Fibroblast of skin of back (primary cell): Measurements from ENCODE around the gene PRLHR. TPM values are rescaled to one million over a fixed set of nuclear protein-coding genes. Genes with fewer than 3 reads are reported as not detected.
"Not testable (repeated sequence)": the region's sequence is repeated elsewhere in the genome, so short reads cannot be mapped to it uniquely, and the experiment has no call there.

ENCODE experiments used
- DNase-seq: peaks from one replicate; pipeline ENCODE4 v3.0.0-alpha.2; 2013
- polyA plus RNA-seq, 2 experiments: library from polyadenylated mRNA; unstranded; fragments of 120-200 nt; gene quantifications; one replicate each; pipeline ENCODE4 v1.2.1, GENCODE V29; 2013; ENCODE audit not compliant: insufficient read length in 2 of 2

Gene PRLHR
- polyA plus RNA-seq (2013, experiment 1 of 2; ENCODE audit: insufficient read length), result not detected
- polyA plus RNA-seq (2013, experiment 2 of 2; ENCODE audit: insufficient read length), result not detected

DNA sequence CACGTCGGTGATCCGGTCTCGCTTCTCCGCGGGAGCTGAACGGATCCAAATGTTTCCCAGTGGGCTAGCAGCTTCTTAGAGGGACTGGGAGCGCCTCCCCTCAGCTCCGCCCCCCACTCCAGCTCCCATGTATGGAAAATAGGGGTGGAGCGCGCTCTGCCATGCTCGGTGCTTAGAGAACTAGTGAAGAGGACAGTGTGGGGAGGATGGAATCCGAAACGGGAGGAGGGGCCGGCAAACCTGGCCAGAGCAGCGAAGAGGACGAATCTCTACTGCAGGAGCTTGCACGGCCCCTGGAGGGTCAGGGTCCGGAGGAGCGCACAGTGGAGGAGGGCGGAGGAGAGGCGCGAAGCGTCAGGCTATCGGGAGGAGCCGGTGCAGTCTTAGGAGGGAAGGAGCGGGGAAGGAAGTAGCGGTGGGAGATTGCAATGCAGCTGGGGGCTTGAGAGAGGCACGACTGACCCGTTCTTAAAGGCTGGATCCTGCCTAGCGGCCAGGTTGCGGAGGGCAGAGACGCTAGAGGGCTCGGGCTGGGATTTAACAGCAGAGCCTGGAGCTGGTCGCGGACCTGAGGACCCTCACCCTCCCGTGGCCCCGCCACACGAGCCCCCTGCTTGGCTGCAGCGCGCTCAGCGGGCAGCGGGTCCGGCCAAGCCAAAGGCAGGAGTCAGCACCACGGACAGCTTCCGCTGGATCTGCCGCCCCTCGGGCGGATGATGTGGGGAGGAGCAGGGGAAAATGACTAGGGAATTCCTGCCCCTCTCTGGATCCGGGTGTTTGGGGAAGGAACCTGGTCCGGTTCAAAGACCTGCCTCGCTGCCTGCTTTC lies at the start of gene PRLHR:
Gene PRLHR (minus strand): TSS at position 51 of the 828 bp plus-strand sequence. CDS start 404 bp downstream, outside the sequence.
- DNase-seq, result peak; percentile 45

DNA sequence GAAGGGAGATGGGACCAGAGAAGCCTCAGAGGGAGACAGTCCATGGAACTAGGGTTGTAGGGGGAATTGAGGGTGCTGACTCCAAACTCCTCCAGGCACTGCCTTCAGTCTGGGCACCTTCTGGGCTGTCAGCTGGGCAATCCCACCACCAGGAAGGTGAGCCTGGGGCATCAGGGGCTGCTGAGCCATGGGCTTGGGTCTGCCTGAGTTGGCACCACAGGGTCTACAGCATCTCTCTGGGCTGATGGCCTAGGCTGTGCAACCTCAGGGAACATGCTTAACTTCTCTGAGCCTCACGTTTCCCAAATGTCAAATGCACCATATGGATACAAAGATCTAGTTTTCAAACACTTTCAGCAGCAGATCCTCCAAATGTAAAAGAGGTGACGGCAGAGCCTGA lies 46.8 kb upstream of the PRLHR start:
- DNase-seq, result no peak

DNA sequence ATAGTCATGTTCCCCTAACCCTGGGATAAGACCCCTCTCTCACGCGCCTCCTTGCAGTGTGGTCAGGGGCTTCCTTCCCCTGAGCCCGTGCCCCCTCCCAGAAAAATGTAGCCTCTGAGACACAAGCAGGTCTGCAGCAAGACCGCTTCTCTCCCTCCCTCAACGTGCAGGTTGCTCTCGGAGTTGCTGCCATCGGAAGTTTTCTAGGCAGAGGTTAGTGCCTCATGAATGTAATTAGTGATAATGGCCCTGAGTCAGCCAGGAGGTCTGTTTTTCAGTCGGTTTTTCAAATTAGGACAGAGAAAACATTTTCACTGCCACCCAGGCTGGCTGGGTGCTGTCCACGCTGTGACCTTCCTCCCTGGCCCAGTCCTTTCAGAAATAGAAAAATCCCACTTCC lies 43.2 kb upstream of the PRLHR start:
- no peak for DNase-seq

DNA sequence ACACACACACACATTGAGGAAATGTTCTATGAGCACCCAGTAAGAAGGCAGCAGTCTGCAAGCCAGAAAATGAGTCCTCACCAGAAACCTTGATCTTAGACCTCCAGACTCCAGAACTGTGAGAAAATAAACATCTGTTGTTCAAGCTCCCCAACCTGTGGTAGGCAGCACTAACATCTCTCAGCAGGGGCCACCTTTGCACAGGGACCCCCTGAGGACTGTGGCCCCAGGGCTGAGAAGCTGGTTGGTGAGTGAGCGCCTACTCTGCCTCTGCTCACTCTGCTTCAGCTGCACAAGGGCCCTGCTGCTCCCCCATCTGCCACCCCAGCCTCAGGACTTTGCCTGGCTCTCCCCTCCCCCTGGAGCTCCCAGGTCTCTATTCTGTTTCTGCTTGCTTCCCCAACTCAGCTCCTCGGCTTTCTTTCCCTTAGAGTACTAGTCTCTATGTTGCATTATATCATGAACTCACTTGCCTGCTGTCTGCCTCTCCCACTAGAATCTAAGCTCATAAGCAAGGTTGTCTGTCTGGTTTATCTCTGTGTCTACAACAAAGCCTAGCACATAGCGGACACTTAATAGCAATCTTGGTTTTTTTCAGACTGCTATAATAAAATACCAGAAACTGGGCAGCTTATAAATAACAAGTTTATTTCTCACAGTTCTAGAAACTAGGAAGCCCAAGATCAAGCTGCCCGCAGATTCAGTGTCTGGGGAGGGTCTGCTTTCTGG lies 40.4 kb upstream of the PRLHR start:
- DNase-seq, result no peak

DNA sequence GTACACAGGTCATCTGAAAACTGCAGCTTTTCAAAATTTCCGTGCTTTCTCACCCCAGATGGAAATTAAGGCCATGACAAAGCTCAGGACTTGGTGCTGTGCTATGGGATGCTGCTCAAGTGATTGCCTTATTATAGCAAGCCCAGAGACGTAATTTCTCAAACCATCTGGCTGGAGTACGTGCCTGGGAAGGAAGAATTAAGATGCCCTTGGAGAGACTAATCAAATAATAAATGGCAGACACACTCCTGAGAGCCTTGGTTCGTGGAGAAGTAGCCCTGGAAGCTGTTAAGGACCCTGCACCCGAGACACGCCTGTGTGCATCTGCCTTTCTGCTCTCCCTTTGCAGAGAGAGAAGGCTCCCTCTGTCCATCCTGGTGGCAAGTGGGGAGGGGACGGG lies 38.3 kb upstream of the PRLHR start:
- DNase-seq, result no peak

DNA sequence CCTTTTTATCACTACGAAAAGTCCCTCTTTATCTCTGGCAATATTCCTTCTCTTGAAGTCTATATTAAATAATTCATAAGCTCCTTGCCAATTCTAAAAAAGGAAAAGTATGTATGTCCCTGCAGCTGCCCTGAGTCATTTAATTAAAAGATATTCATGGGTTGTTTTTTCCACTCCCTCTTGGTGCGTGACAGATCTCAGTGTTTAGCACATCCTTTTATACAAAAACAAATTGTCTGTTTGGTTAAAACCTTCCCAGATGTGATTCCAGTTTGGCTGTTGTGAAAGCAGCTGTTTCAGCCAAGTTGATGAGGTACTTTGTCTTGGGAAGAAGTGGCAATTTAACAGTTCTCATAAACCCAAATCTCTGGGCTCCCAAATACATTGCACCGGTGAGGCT lies 33.8 kb upstream of the PRLHR start:
- DNase-seq, result peak; percentile 66

DNA sequence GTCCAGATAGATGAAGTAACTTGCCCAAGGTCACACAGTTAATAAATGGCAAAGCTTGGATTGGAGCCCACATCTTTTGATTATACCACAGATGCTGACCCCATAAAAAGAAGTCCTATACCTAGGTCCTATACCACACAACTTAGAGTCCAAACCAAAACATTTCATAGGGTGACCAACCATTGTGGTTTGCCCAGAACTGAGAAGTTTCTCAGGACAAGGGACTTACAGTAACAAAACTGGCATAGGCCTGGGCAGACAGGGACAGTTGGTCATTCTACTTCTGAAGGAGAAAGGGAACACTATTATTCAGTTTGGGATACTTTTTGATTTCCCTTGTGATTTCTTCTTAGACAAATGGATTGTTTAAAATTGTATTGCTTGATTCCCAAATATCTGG lies 32.9 kb upstream of the PRLHR start:
- DNase-seq, result no peak

DNA sequence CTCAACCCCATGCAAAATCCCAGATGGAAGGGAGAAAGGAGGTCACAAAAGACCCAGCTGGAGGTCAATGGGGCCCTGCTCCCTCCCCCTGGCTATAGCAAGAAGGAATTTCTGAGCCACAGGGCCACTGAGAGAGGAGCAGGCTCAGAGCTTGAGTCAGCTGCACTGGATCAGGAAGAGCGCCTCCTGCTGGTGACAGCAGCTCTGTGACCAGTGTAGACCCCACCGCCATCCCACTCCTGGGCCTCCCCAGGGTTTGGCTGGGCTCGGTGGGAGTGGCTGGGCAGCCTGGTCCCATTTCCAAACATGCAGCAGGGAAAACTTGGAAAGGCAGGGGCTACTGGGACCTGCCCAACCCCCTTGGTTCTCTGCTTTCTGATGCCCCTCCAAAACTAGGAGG lies 31.5 kb upstream of the PRLHR start:
- DNase-seq, result no peak

DNA sequence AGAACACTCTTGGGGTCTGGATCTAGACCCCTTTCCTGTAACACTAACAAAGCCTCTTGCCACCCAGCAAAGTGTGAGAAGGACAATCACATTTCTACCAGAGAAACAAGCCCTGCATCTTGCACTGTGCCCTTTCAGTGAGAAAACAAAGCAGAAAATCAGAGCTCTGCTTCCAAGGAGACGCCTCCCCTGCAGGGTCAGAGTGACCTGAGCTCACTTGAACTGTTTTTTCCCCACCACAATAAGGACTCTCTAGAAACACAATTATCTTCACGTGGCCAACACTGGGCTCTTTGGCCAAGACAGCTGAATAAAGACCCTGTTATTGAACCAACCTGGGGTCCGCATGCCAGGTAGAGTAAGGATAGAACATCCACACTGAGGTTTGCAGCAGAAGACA lies 30.1 kb upstream of the PRLHR start:
- no peak for DNase-seq

DNA sequence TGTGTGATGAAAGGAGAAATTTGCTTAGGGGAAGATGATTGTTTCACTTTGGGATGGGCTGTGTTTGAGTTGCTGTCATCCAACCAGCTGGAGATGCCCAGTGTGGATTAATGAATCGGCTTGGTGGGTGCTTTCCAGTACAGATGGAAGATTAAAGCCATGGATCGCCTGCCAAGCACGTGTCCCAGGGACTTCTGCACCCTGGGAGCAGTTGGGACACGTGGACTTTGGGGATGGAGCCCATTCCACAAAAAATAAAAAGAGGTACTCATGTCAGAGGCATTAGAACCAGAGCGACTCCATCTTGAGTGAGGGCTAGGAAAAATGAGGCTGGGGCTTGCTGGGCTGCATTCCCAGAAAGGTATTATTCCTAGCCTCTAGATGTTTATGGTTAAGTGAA lies 29.3 kb upstream of the PRLHR start:
- DNase-seq, result no peak

DNA sequence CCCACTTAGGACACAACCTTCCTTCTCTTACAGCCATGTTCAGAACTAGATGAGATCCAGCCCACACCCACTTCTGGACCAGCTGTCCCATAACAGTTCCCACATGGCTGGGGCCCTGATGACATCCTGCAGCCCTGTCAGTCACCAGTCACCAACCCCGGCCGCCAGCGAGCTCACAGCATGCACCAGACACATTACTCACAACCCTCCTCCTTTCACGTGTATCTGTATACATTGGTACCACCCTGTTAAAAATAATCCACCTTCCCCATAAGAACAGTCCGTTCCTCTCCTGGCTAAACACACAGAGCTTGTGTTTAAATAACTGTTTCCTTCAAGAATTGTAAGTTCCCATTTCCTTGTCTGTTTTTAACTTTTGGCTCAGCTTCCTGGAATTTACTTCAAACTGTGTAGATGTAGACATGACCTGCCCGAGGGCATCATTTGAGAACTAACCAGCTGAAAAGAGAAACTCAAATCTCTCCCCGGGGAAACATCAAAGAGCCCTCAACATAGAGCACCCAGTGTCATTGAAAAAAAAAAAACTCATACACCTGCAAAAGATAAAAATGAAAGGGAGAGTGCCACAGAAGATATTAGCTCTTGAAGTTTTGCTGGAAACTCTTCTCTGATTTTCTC lies 26.0 kb upstream of the PRLHR start:
- no peak for DNase-seq

DNA sequence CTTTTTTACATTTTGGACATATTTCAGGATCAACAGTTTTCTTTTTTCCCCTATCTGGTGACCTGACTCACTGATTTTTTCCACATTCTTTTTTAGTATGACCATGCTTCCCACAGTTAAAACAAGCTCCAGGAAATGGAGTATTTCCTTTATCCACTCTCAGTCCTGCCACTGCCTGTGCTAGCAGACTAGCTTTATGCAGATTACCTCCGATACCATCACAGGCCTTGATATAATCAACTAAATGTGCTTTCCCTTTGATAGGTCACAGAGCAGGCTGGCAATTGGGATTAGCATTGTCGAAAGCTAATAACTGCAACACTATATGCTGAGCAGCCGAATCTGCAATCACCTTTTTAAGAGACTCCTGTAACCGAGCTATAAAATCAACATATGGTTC lies 18.4 kb upstream of the PRLHR start:
- DNase-seq, result not testable (repeated sequence)

DNA sequence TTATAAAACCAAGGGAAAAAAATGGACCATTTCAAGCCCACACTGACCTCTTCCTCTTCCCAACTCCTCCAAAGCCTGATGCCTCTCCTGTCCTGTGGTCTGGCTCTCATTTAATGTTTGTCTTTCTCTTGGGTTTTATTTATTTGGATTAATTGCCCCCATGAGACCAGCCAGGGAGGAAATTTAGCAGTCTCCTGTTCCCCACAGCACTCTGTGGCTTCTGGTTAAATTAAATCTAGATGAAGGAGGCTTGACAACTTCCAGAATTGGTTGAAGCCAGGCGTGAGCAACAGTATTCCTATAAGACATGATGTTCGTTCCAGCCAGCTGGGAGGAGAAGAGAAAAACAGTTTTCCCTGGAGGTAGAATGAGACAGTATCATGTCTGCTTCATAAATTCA lies 15.1 kb upstream of the PRLHR start:
- no peak for DNase-seq

DNA sequence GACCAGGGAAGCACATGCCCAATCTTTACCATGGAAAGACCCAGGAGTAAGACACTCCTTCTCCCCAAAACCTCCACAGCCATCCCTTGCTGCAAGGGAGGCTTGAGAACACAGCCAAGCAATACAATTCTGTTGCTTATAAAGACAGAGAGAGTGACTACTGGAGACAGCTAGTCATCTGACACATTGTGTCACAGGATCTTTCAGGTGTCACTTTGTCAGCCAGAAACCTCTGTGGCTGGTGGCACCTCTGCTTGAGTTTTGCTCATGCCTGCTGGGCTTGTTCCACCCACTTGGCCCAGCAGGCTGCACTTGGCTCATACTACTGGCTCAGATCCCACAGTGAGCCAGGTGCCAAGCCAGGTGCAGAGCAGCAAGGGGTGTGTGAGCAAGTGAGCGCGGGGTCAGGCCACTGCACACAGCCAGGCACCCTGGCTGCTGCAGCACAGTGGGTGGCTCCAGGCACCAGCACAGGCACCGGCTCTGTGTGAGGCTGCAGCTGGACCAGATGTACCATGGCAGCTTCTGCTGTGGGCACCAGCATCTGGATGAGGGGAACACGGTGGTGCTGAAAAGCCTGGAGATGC lies 12.4 kb upstream of the PRLHR start:
- DNase-seq, result no peak

DNA sequence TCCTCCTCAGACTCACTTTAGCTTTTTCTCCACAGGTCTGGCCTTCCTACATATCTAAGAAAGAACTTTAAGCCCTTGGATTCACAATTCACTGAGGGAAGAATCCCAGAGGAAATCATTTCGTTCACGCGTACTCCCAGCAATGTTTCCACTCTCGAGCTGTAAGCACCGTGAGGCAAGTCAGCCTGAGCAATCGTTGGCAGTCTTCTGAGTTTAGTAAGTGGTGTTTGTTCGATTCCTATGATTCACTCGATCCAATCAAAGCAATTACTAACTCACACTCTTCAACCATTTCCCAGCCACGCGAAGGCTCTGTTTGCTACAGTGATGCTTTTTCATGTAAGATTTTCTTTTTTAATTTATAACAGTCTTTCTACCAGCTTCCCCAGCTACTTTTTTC lies 10.2 kb upstream of the PRLHR start:
- DNase-seq, result no peak

DNA sequence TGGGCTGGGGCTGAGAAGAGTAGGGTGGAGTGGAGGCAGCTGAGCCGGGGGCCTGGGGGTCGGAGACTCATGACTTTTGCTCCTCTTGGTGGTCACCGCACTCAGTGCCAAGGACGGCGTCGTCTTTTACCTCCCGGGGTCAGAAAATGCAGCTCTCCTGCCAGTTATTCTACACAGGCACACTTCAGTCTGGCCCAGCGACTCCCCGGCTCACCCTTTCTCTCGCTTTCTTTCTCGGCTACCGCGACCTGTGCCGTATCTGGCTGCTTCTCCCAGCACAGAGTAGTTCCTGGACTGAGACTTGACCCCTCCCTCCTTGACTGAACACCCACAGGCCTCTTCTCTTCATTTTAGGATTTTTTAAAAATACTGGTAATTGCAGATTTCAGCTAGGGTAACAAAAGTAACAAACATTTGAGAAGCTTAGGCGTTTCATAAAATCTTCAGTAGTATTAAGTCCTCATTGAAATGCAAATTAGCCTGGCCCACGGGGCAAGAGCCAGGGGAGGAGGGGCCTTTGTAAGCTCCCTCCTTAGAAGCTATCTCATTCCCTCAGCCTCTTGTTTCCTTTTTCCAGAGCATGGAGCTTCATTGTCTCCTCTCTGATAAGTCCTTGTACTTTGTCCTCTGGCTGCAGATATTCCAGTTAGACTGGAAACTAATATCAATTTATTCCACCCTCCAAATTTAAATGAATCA lies 1.1 kb upstream of the PRLHR start:
- no peak for DNase-seq

DNA sequence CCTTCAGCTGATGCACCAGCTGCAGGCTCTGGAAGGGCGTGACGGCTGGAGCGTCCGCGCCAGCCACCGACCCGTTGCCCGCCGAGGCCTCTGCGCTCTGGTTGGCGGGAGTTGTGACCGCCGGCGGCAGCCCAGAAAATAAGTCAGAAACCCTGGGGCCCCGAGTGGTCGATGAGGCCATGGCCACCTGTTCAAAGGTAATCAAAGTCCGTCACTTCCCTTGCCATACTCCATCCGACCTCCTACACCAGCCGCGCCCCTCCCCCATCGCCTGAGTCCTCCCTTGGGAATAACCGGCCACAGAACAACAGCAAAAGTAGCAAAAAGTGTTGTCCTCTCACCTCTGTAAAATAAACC lies 406 bp downstream of the PRLHR start:
- no peak for DNase-seq

DNA sequence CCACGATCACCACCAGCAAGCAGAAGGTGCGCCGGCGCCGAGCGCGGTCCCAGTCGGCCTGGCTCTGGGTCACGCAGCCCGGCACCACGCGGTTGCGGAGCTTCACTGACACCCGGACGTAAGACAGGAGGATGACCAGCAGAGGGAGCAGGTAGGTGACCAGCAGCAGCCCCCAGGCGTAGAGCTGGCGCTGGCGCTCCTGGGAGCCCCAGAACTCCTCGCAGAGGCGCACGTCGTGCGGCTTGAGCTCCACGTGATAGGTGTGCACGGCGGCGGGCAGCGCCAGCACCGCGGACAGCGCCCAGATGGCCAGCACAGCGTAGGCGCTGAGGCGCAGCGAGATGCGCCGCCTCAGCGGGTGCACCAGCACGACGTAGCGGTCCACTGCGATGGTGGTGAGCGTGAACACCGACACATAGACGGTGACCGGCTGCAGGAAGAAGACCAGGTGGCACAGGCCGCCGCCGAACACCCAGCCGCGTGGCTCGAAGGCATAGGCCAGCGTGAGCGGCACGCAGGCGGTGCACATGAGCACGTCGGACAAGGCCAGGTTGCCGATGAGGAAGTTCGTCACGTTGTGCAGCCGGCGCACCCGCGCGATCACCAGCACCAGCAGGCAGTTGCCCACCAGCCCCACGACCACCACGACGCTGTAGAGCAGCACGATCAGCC lies 920 bp downstream of the PRLHR start:
- peak; percentile 54 for DNase-seq

DNA sequence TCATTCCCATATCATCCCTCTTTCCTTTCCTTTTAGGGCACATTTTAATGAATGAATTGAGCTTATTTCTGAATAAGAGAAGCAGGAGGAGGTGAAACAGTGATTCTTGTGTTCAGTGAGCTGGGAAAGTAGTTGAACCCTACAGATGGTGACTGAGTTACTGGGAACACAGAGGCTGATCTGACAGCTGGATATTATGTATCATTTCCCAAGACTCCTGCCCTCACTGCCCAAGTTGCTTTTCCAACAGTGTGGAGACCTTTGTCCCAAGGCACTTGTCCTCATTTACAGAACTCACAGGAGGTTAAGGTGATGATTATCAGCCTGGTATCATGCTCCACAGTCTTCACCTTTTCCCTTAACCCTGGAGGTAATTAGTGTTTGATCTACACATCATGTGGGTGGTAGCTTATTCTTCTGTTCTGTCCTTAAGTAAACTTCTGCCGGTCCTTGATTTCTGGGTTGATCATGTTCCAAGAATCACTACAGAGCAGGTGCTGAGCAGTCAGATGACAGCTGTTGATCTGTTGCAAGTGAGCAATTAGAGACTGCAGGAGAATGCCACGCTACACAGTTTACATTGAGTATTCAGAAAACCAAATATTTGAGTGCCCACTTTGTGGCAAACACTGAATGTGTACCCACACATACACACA lies 2.6 kb downstream of the PRLHR start:
- DNase-seq, result no peak

DNA sequence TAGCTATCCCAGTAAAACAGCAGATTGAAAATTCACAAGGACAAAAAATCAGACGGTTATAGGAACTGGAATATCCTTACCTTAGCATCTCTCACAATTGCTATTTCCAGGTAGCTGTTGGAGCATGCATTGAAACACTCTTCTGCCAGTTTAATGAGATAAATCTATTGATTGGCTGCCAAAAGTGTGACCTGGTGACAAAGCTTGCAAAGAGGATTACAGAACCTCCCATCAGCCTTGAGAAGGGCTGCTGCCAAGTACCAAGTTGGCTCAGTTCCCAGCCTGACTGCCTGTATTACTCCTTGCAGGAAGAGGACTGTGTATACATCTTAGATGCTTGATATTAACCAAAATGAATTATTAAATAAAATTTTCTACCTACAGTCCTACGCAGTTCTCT lies 5.1 kb downstream of the PRLHR start:
- no peak for DNase-seq

DNA sequence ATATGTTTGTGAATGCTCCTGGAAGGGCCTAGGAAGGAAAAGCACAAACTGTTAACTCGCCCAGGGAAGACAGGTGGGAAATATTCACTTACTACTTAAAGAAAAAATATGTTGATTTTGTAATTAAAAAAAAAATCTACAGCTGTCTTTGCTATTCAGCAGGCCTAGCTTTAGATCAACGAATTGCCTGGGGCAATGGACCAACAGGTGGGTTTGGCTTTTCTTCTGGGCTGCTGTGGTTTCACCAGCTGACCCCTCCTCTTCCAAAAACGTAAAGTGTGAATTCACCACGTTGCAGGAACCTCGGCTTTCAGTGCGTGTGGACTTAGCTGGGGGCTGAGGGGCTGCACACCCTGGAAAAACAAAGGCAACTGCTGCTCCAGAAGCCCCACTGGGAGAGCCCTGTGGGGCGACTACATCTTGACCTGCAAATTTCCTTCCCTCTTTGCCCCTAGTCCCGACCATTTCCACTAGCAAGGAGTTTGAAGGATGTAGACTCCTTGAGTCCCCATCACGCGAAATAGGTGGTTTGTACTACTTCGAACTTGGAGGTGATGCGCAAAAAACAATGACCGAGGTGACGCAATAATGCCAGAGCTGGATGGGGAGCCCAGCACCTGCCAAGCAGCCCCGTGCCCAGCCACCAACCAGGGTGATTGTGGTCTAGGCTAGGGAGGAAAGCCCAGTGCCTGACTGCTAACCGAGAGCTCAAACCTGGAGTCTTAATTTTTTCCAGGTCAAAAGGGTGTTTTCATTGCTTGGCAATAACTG lies 7.4 kb downstream of the PRLHR start:
- DNase-seq, result no peak
